Astrocyte (in vitro differentiated cells and primary cell): ENCODE results near the gene NFKB1.

Experiments used
- CTCF ChIP-seq: IDR thresholded peaks from 2 replicates; pipeline ENCODE4 v1.5.1; 2011; ENCODE audit warnings: low read depth, mild to moderate bottlenecking, inconsistent platforms, low read length, moderate library complexity; ENCODE audit not compliant: insufficient read depth
- EZH2 ChIP-seq: IDR thresholded peaks from 2 replicates; pipeline ENCODE4 v1.6.1; 2012; ENCODE audit warnings: mild to moderate bottlenecking, low read length, inconsistent platforms; ENCODE audit not compliant: insufficient read depth

DNA sequence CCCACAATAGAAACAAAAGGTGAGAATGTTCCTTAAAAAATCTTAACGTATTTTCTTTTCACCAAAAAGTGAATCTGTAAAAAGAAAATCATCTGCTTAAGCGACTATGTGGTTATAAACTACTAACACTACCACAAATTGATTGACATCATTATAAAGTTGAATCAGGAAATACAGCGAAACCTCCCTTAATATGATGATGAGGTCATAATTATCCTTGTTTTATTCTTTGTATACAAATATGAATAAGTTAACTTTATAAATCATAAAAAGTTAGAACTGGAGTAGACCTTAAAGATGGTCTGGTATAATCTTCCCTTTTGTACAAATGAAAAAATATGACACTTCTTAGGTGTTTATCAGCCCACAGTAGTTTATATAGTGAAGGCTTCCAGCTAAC is 35.6 kb downstream of the NFKB1 start:
- no peak for TF ChIP-seq CTCF
- no peak for TF ChIP-seq EZH2
